ENCODE measurements around the gene CXXC5.

The CXXC5 gene

GRCh38 chr5:139666551-139666950 lies 18.4 kb downstream of the CXXC5 start:
- no peak for DNase-seq (ENCODE audit: low read depth)

GRCh38 chr5:139667001-139667729 lies 19.0 kb downstream of the CXXC5 start:
- no peak for DNase-seq (ENCODE audit: low read depth)

GRCh38 chr5:139667730-139668063 lies 19.5 kb downstream of the CXXC5 start:
- no peak for DNase-seq (ENCODE audit: low read depth)

- DNase-seq (ENCODE audit: low read depth): no peak
Measured at GRCh38 chr5:139668064-139668880, 20.1 kb downstream of the CXXC5 start.

- no peak for DNase-seq (ENCODE audit: low read depth)
Measured at GRCh38 chr5:139668924-139669661, 20.9 kb downstream of the CXXC5 start.

- DNase-seq (ENCODE audit: low read depth): peak; percentile 92
Measured at GRCh38 chr5:139669662-139670368, 21.7 kb downstream of the CXXC5 start.

GRCh38 chr5:139670369-139671095 lies 22.4 kb downstream of the CXXC5 start:
- no peak for DNase-seq (ENCODE audit: low read depth)

- peak; percentile 71 for DNase-seq (ENCODE audit: low read depth)
Measured at GRCh38 chr5:139671096-139671841, 23.1 kb downstream of the CXXC5 start.

GRCh38 chr5:139675213-139675612 lies 27.1 kb downstream of the CXXC5 start:
- DNase-seq (ENCODE audit: low read depth): no peak

- DNase-seq (ENCODE audit: low read depth): no peak
Measured at GRCh38 chr5:139675825-139676224, 27.7 kb downstream of the CXXC5 start.

GRCh38 chr5:139676406-139676805 lies 28.3 kb downstream of the CXXC5 start:
- DNase-seq (ENCODE audit: low read depth): no peak

- DNase-seq (ENCODE audit: low read depth): no peak
Measured at GRCh38 chr5:139676951-139677735, 29.0 kb downstream of the CXXC5 start.

- DNase-seq (ENCODE audit: low read depth): no peak
Measured at GRCh38 chr5:139677736-139678613, 29.8 kb downstream of the CXXC5 start.

- DNase-seq (ENCODE audit: low read depth): no peak
Measured at GRCh38 chr5:139678751-139679750, 30.9 kb downstream of the CXXC5 start.

- DNase-seq (ENCODE audit: low read depth): no peak
Measured at GRCh38 chr5:139680368-139681111, 32.4 kb downstream of the CXXC5 start.

- DNase-seq (ENCODE audit: low read depth): no peak
Measured at GRCh38 chr5:139681112-139681458, 32.9 kb downstream of the CXXC5 start.

GRCh38 chr5:139681466-139681865 lies 33.3 kb downstream of the CXXC5 start:
- DNase-seq (ENCODE audit: low read depth): no peak

All from CMK (cell line).